GM12891 (cell line): ENCODE results near the gene ZC3H12C.

Source experiments
- PAX5 ChIP-seq: IDR thresholded peaks from 2 replicates; pipeline ENCODE4 v1.6.1; 2011; ENCODE audit warnings: low read length, moderate library complexity, mild to moderate bottlenecking; ENCODE audit not compliant: insufficient read depth, severe bottlenecking
- POLR2A ChIP-seq: IDR thresholded peaks from 2 replicates; pipeline ENCODE4 v1.6.1; 2011; ENCODE audit warnings: low read depth, low read length, control low read depth
- POLR2AphosphoS5 ChIP-seq: IDR thresholded peaks from 2 replicates; pipeline ENCODE4 v1.6.1; 2011; ENCODE audit warnings: low read depth, low read length, control low read depth
- POU2F2 ChIP-seq: IDR thresholded peaks from 2 replicates; pipeline ENCODE4 v1.6.1; 2011; ENCODE audit warnings: low read depth, mild to moderate bottlenecking, control low read depth, low read length, moderate library complexity
- SPI1 ChIP-seq: IDR thresholded peaks from 2 replicates; pipeline ENCODE4 v1.6.1; 2011; ENCODE audit warnings: low read depth, low read length, control low read depth
- TAF1 ChIP-seq: IDR thresholded peaks from 2 replicates; pipeline ENCODE4 v1.6.1; 2011; ENCODE audit warnings: low read depth, low read length, control low read depth

DNA sequence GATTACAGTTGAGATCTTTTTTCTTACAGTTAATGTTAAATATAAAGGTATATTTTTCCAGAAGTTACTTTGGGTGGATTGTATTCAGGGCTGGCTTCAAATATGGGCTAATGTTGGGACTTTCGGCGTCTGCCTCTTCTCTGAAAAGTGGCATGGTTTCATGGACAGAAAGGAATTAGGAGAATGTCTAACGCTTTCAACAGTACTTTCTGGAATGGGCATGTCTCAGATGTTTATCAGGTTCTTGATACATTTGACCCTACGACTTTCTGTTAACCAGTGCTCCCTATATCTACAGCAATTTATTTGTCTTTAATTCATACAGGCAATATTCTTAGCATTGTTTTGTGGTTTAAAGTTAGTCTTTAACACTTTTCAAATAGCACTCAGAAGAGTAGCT is 33.7 kb downstream of the ZC3H12C start:
- TF ChIP-seq POLR2A (no peak), PAX5 (no peak), SPI1 (no peak), POLR2AphosphoS5 (no peak), TAF1 (no peak), POU2F2 (no peak)
